GM12878 (cell line): ENCODE results near the gene TTLL6. TPM values are rescaled to one million over a fixed set of nuclear protein-coding genes. Genes with fewer than 3 reads are reported as not detected.

Experiments
- ATAC-seq: fragments of 200-7000 bp; cut with Tn5 transposase; 3 replicates; pipeline ENCODE4 v1.9.1; 2020; ENCODE audit warnings: mild to moderate bottlenecking, moderate library complexity
- BruUV-seq: library from RNA; stranded (reverse); fragments of 400-500 nt; replicated peaks from 2 replicates; lab custom pipeline; 2021; lab: Mats Ljungman, UMichigan
- CTCF ChIA-PET: fragments of 300-600 bp; sonication (Branson Sonifier 250); formaldehyde crosslinking; extraction: SDS; loops from one replicate; lab custom pipeline; 2021; ENCODE audit warnings: inconsistent platforms; lab: Yijun Ruan, JAX
- POLR2A ChIA-PET: fragments of 350-600 bp; formaldehyde crosslinking; extraction: SDS; loops from one replicate; lab custom pipeline; 2021; ENCODE audit warnings: inconsistent platforms; lab: Charles Lee
- RAD21 ChIA-PET: fragments of 300-600 bp; sonication (Branson Sonifier 250); formaldehyde crosslinking; loops from one replicate; lab custom pipeline; 2023; ENCODE audit warnings: antibody characterized with exemption; ENCODE audit not compliant: unreplicated experiment; lab: Charles Lee
- SMC1A ChIA-PET: fragments of 300-600 bp; sonication (Branson Sonifier 250); formaldehyde crosslinking; loops from one replicate; lab custom pipeline; 2023; ENCODE audit not compliant: unreplicated experiment, uncharacterized antibody; lab: Charles Lee
- DNase-seq: peaks from one replicate; pipeline ENCODE4 v3.0.0-alpha.2; 2011; ENCODE audit warnings: low read depth, low spot score
- FAIRE-seq: peaks from 3 replicates; lab custom pipeline; 2011; peaks lifted over from hg19 to GRCh38; lab: Jason Lieb, UNC
- H2AFZ ChIP-seq: 2 replicates; pipeline ENCODE4 v1.6.0; 2011; ENCODE audit warnings: low read depth, low read length, control low read depth; ENCODE audit not compliant: control insufficient read depth
- H3K27ac ChIP-seq: 2 replicates; pipeline ENCODE4 v1.5.1; 2011; ENCODE audit warnings: control low read depth; ENCODE audit not compliant: control insufficient read depth, insufficient read depth
- H3K27me3 ChIP-seq, 2 experiments: replicated peaks in 1 of 2; 2 replicates each; pipeline versions ENCODE4 v1.6.0 to v1.6.1; 2011; ENCODE audit warnings: low read length in 1 of 2; ENCODE audit not compliant: control insufficient read depth in 2 of 2, insufficient read depth in 2 of 2
- H3K36me3 ChIP-seq, 2 experiments: 2 replicates each; pipeline ENCODE4 v1.5.1; 2011; ENCODE audit warnings: low read length in 1 of 2; ENCODE audit not compliant: control insufficient read depth in 2 of 2, insufficient read depth in 2 of 2
- H3K4me1 ChIP-seq: 2 replicates; pipeline ENCODE4 v1.6.1; 2011; ENCODE audit warnings: mild to moderate bottlenecking, low read length, moderate library complexity, mixed read lengths; ENCODE audit not compliant: control insufficient read depth, insufficient read depth
- H3K4me2 ChIP-seq: 2 replicates; pipeline ENCODE4 v1.6.0; 2011; ENCODE audit warnings: control low read depth; ENCODE audit not compliant: control insufficient read depth, insufficient read depth
- H3K4me3 ChIP-seq: fragments of 200-600 bp; sonication (generic); 2 replicates; pipeline ENCODE4 v1.5.1; 2016
- H3K79me2 ChIP-seq: 2 replicates; pipeline ENCODE4 v1.6.0; 2011; ENCODE audit warnings: low read length; ENCODE audit not compliant: control insufficient read depth, insufficient read depth
- H3K9ac ChIP-seq: 2 replicates; pipeline ENCODE4 v1.8.0; 2011; ENCODE audit warnings: low read length, control low read depth, mixed read lengths; ENCODE audit not compliant: control insufficient read depth, insufficient read depth
- H3K9me3 ChIP-seq: replicated peaks from 3 replicates; pipeline ENCODE4 v1.5.1; 2011; ENCODE audit warnings: mild to moderate bottlenecking, low read length; ENCODE audit not compliant: control insufficient read depth, insufficient read depth
- H4K20me1 ChIP-seq: 2 replicates; pipeline ENCODE4 v1.6.0; 2011; ENCODE audit not compliant: control insufficient read depth, insufficient read depth
- ATF7 ChIP-seq: fragments of 450-650 bp; IDR thresholded peaks from 2 replicates; pipeline ENCODE4 v1.6.1; 2016; ENCODE audit warnings: low read depth, mild to moderate bottlenecking
- BCL3 ChIP-seq: IDR thresholded peaks from 2 replicates; pipeline ENCODE4 v1.6.1; 2011; ENCODE audit warnings: borderline replicate concordance, low read depth, mild to moderate bottlenecking, moderate library complexity, low read length; ENCODE audit not compliant: insufficient read depth, poor library complexity, severe bottlenecking
- CHD2 ChIP-seq: IDR thresholded peaks from 2 replicates; pipeline ENCODE4 v1.6.1; 2011; ENCODE audit warnings: low read depth, low read length, improper control_type of control experiment, borderline replicate concordance
- HCFC1 ChIP-seq: fragments of 150-350 bp; IDR thresholded peaks from 2 replicates; pipeline ENCODE4 v1.6.1; 2014; ENCODE audit warnings: low read length
- HDAC6 ChIP-seq: fragments of 200-600 bp; sonication (generic); IDR thresholded peaks from one replicate; pipeline ENCODE4 v1.8.0; 2017; ENCODE audit warnings: antibody characterized with exemption; ENCODE audit not compliant: unreplicated experiment
- MAX ChIP-seq: IDR thresholded peaks from 2 replicates; pipeline ENCODE4 v1.6.1; 2012; ENCODE audit warnings: low read depth, low read length, improper control_type of control experiment
- MEF2A ChIP-seq: IDR thresholded peaks from 2 replicates; pipeline ENCODE4 v1.6.1; 2011; ENCODE audit warnings: low read depth, mild to moderate bottlenecking, low read length, moderate library complexity; ENCODE audit not compliant: insufficient read depth
- NBN ChIP-seq: fragments of 450-650 bp; IDR thresholded peaks from 2 replicates; pipeline ENCODE4 v1.6.1; 2016
- NFYB ChIP-seq: IDR thresholded peaks from 2 replicates; pipeline ENCODE4 v1.6.1; 2011; ENCODE audit warnings: low read depth, mild to moderate bottlenecking, low read length, improper control_type of control experiment, moderate library complexity; ENCODE audit not compliant: insufficient read depth
- REST ChIP-seq: IDR thresholded peaks from 2 replicates; pipeline ENCODE4 v1.6.1; 2012; ENCODE audit warnings: mild to moderate bottlenecking, low read depth, low read length
- YY1 ChIP-seq: IDR thresholded peaks from 2 replicates; pipeline ENCODE4 v1.6.1; 2011; ENCODE audit warnings: low read depth, mild to moderate bottlenecking, low read length
- ZBTB4 ChIP-seq: fragments of 450-650 bp; formaldehyde crosslinking; IDR thresholded peaks from 2 replicates; pipeline ENCODE4 v1.4.0; 2022; ENCODE audit warnings: mild to moderate bottlenecking, moderate library complexity
- WGBS: methylation state at CpG from one replicate; pipeline ENCODE4 v1.1.6; 2016; ENCODE audit warnings: low lambda C conversion rate; ENCODE audit not compliant: insufficient replicate concordance, insufficient coverage; ENCODE audit errors: missing lambda C conversion rate; 5-methylcytosine and 5-hydroxymethylcytosine counted together
- in situ Hi-C: fragments of 300-500 bp; cut with MboI; formaldehyde crosslinking; loops from 9 replicates; pipeline ENCODE4 v1.14.3; 2018; ENCODE audit warnings: mixed read lengths
- intact Hi-C: fragments of 100-400 bp; cut with micrococcal nuclease; formaldehyde crosslinking; loops from one replicate; pipeline ENCODE4 v1.14.2; 2022; ENCODE audit not compliant: unreplicated experiment
- polyA plus RNA-seq, 11 experiments: library from polyadenylated mRNA; depleted of rRNA in 4 of 11; unstranded in 6 of 11; stranded (reverse) in 5 of 11; fragments of >200 nt; fragmentation: Nextera tagmentation in 4 of 11; fragmentation: Illumina TruSeq in 1 of 11; extraction: Ambion mirVana in 4 of 11; extraction: Trizol in 1 of 11; gene quantifications; 1 replicate in 1 of 11; 2 replicates in 10 of 11; pipeline versions ENCODE4 v1.2.1 to v1.2.3, GENCODE V29; 2011 to 2016; ENCODE audit warnings: inconsistent platforms in 2 of 11, missing spikeins in 2 of 11, low read depth in 1 of 11
- total RNA-seq, 4 experiments: library from RNA; depleted of rRNA in 3 of 4; stranded (reverse); fragments of >200 nt in 3 of 4; fragmentation: Illumina TruSeq in 1 of 4; extraction: Trizol in 1 of 4; gene quantifications; 2 replicates each; pipeline versions ENCODE4 v1.2.1 to v1.2.3, GENCODE V29; 2013 to 2021

The TTLL6 gene
- total and polyA plus RNA-seq, 10 of the 15 experiments (the other 5 are each of a cell fraction or from before 2014, with no cell fraction given) = 0.06 to 0.36 (median 0.13) TPM; not detected in 4

- no peaks in the 10 kb centered on the region for H3K36me3 ChIP-seq
- H3K9me3 ChIP-seq = no peaks in the 10 kb centered on the region; the same call in 2 of the 3 replicates
- FAIRE-seq (no peak), DNase-seq (no peak), ATAC-seq (no peak)
- ChIA-PET POLR2A (no interaction called here), SMC1A (interaction anchor here (1.5 to 3.0 kb wide), 2 partner anchors 43 to 80 kb away, joined by 4 to 19 read pairs; no protein-coding TSS in a partner anchor), CTCF (interaction anchor here (1.5 to 7.5 kb wide), 6 partner anchors 36 to 156 kb away, joined by 3 to 108 read pairs (median 34); no protein-coding TSS in a partner anchor), RAD21 (interaction anchor here (2.3 to 5.5 kb wide), 4 partner anchors 43 to 162 kb away, joined by 8 to 67 read pairs (median 23); no protein-coding TSS in a partner anchor)
- intact Hi-C loops = loop anchor here (5.0 kb wide), 1 partner anchor 70 kb away; no protein-coding TSS in a partner anchor
- no peaks in the 10 kb centered on the region for H3K79me2 ChIP-seq
- no peak within 1 kb of the TSS for H2AFZ ChIP-seq
- BruUV-seq = no TSS peak
- H3K9ac ChIP-seq = no peak within 1 kb of the TSS
- H4K20me1 ChIP-seq = no peaks in the 10 kb centered on the region
- H3K27ac ChIP-seq = no peak within 1 kb of the TSS
- 26% methylated on average over 21 of the region's 21 CpGs for WGBS
- H3K4me3 ChIP-seq = no peak within 1 kb of the TSS
- H3K27me3 ChIP-seq = peaks cover 38 to 64% of the 10 kb centered on the region in 2 experiments
- in situ Hi-C loops = no loop called here
- H3K4me2 ChIP-seq = peak within 1 kb of the TSS; percentile 63
- H3K4me1 ChIP-seq = no peaks in the 10 kb centered on the region; the same call in 1 of the 2 replicates
- TF ChIP-seq HCFC1 = no peak
- TF ChIP-seq NBN = no peak
- TF ChIP-seq ATF7 = no peak
- no peak for TF ChIP-seq NFYB
- no peak for TF ChIP-seq BCL3
- TF ChIP-seq HDAC6 = no peak
- no peak for TF ChIP-seq ZBTB4 (CRISPR knock-in tag)
- TF ChIP-seq REST = no peak
- TF ChIP-seq CHD2 = no peak
- no peak for TF ChIP-seq MAX
- no peak for TF ChIP-seq YY1
- TF ChIP-seq MEF2A = no peak
Observed at GRCh38 chr17:48722201-48722907, 94.7 kb downstream of the TTLL6 start, which contains the start of gene PRAC1. PRAC1 (minus strand) TSS chr17:48722518; CDS start chr17:48722392, 126 bp downstream.
